Heart left ventricle (tissue), 16 donors: ENCODE data around the gene PARD6G. TPM values are rescaled to one million over a fixed set of nuclear protein-coding genes. Genes with fewer than 3 reads are reported as not detected.

ENCODE experiments used
- ATAC-seq, 4 donors: fragments of 200-7000 bp; cut with Tn5 transposase; one replicate each; pipeline ENCODE4 v1.9.1; 2020 to 2022; ENCODE audit warnings: moderate library complexity in 4 of 4, mild to moderate bottlenecking in 3 of 4, moderate number of reproducible peaks in 1 of 4
- DNase-seq, 5 donors: peaks; one replicate each; pipeline ENCODE4 v3.0.0-alpha.2; 2020
- H3K27ac ChIP-seq, 12 donors: fragments of 200-600 bp; sonication (generic) in 4 of 12; one replicate each; pipeline versions ENCODE4 v1.5.0 to v1.8.0; 2016 to 2022; ENCODE audit warnings: mild to moderate bottlenecking in 2 of 12
- H3K27me3 ChIP-seq, 9 donors: fragments of 200-600 bp; sonication (generic) in 2 of 9; one replicate each; pipeline versions ENCODE4 v1.5.1 to v1.8.0; 2016 to 2022; ENCODE audit warnings: mild to moderate bottlenecking in 3 of 9
- H3K36me3 ChIP-seq, 9 donors: fragments of 200-600 bp; sonication (generic) in 2 of 9; one replicate each; pipeline versions ENCODE4 v1.5.0 to v1.8.0; 2018 to 2022; ENCODE audit warnings: mild to moderate bottlenecking in 2 of 9
- H3K4me1 ChIP-seq, 12 donors: fragments of 200-600 bp; sonication (generic) in 4 of 12; one replicate each; pipeline versions ENCODE4 v1.5.0 to v1.8.0; 2016 to 2022; ENCODE audit warnings: mild to moderate bottlenecking in 3 of 12
- H3K4me3 ChIP-seq, 12 donors: fragments of 200-600 bp; sonication (generic) in 4 of 12; one replicate each; pipeline versions ENCODE4 v1.5.0 to v1.8.0; 2017 to 2022; ENCODE audit warnings: mild to moderate bottlenecking in 9 of 12, moderate library complexity in 4 of 12
- H3K9me3 ChIP-seq, 12 donors: fragments of 200-600 bp; sonication (generic) in 4 of 12; one replicate each; pipeline versions ENCODE4 v1.5.0 to v1.8.0; 2016 to 2022; ENCODE audit warnings: mild to moderate bottlenecking in 1 of 12
- CTCF ChIP-seq, 12 donors: fragments of 200-600 bp; sonication (generic) in 4 of 12; IDR thresholded peaks; one replicate each; pipeline versions ENCODE4 v1.5.0 to v1.8.0; 2018 to 2022; ENCODE audit warnings: antibody characterized with exemption in 12 of 12, mild to moderate bottlenecking in 5 of 12
- POLR2A ChIP-seq, 2 donors: fragments of 450-650 bp; IDR thresholded peaks; one replicate each; pipeline ENCODE4 v1.6.1; 2017; ENCODE audit warnings: antibody characterized with exemption in 2 of 2, mild to moderate bottlenecking in 2 of 2, moderate library complexity in 2 of 2
- WGBS, 4 donors: extraction: QIAGEN DNeasy Blood & Tissue Kit in 2 of 4; methylation state at CpG; one replicate each; pipeline versions ENCODE4 v1.1.5 to v1.1.7; 2013 to 2018; 5-methylcytosine and 5-hydroxymethylcytosine counted together
- intact Hi-C, 10 donors: fragments of 100-400 bp; cut with DNase I; formaldehyde crosslinking; loops; one replicate each; pipeline versions ENCODE4 v1.11.1 to v1.14.2; 2022
- polyA plus RNA-seq, 2 donors: library from polyadenylated mRNA; stranded (reverse); fragments of 200-250 nt; gene quantifications; one replicate each; pipeline ENCODE4 v1.2.3, GENCODE V29; 2013
- total RNA-seq, 9 donors: library from RNA; depleted of rRNA in 2 of 9; stranded (reverse); fragments of >200 nt in 2 of 9; fragmentation: NEBNext Ultra II Directional in 3 of 9; extraction: Animal tissue kit (Norgen Biotek cat#: 25700) in 3 of 9; gene quantifications; one replicate each; pipeline versions ENCODE4 v1.1.0 to v1.2.4, GENCODE V29; 2016 to 2023
- donor health status: ischemic (EF 13 %, LVEDD 7.1; RV severe dilation, severe dysfunction).
- donor health status: healthy with polysubstance abuse.
- donor health status: DM: no; HTN: yes; CAD: no.
- donor health status: DM: no; HTN: no; CAD: no.
- donor health status: ischemic (EF 25% LVEDD 6.9; RV normal size, moderate dysfunction).
- donor health status: ischemic (EF 25% LVEDD 5.7; RV mildly dilated, moderate dysfunction).
- donor health status: healthy.
- donor health status: DM: yes; HTN: yes; CAD: no.
- donor health status: ischemic (EF 35%, LVEDD 5.7; RV mildly dilated, moderate dysfunction).
- donor health status: nonischemic (EF 11% LVEDD 7.7; RV severe dilation, severe dysfunction).
- donor health status: DM: yes; HTN: yes; CAD: no.
- donor health status: PGD.
- donor health status: ischemic (EF 29% LVEDD 5.4; RV normal size, mild dysfunction).
- donor health status: nonischemic (EF 23%, LVEDD 6.1; RV moderate dilation, normal function).

The PARD6G gene
- total and polyA plus RNA-seq, 11 donors, result 0.69 to 4.2 (median 2.2) TPM

- Histone ChIP-seq H3K27me3 (no peaks in the 10 kb centered on the region), H3K27ac (no peak overlapping the region), H3K9me3 (no peaks in the 10 kb centered on the region), H3K4me3 (no peak overlapping the region), H3K36me3 (no peaks in the 10 kb centered on the region), H3K4me1 (no peaks in the 10 kb centered on the region)
- no peak for TF ChIP-seq POLR2A (IDR thresholded peaks at IDR 0.05)
- no peak for TF ChIP-seq CTCF (IDR thresholded peaks at IDR 0.05)
- DNase-seq (no peak), ATAC-seq (no peak)
- intact Hi-C loops, result no loop called here
- WGBS, 4 donors, result 91 to 93% (median 93%) methylated on average over 8 of the region's 8 CpGs
Measured at GRCh38 chr18:80231151-80231550, 16.2 kb downstream of the PARD6G start.

- Histone ChIP-seq H3K9me3 (no peaks in the 10 kb centered on the region), H3K4me1 (no peaks in the 10 kb centered on the region), H3K27me3 (no peaks in the 10 kb centered on the region), H3K36me3 (no peaks in the 10 kb centered on the region), H3K4me3 (no peak overlapping the region), H3K27ac (no peak overlapping the region)
- TF ChIP-seq CTCF (IDR thresholded peaks at IDR 0.05) (no peak), POLR2A (IDR thresholded peaks at IDR 0.05) (no peak)
- intact Hi-C loops, result no loop called here
- WGBS, 4 donors, result 93 to 94% (median 93%) methylated on average over 22 of the region's 22 CpGs
- DNase-seq (no peak), ATAC-seq (no peak)
Measured at GRCh38 chr18:80229766-80230745, 17.3 kb downstream of the PARD6G start.

GRCh38 chr18:80229363-80229762 lies 18.0 kb downstream of the PARD6G start:
- no peaks in the 10 kb centered on the region for H3K27me3 ChIP-seq
- ATAC-seq (no peak), DNase-seq (no peak)
- 59 to 71% (median 65%) methylated on average over 2 to 3 of the region's 3 CpGs for WGBS, 4 donors
- no peaks in the 10 kb centered on the region for H3K4me1 ChIP-seq
- no peak overlapping the region for H3K4me3 ChIP-seq
- no peaks in the 10 kb centered on the region for H3K9me3 ChIP-seq
- H3K36me3 ChIP-seq, result no peaks in the 10 kb centered on the region
- intact Hi-C loops, result no loop called here
- H3K27ac ChIP-seq, result no peak overlapping the region
- TF ChIP-seq POLR2A (IDR thresholded peaks at IDR 0.05), result no peak
- TF ChIP-seq CTCF (IDR thresholded peaks at IDR 0.05), result no peak

- 88 to 94% (median 91%) methylated on average over 17 to 18 of the region's 18 CpGs for WGBS, 4 donors
- Histone ChIP-seq H3K36me3 (no peaks in the 10 kb centered on the region), H3K4me1 (no peaks in the 10 kb centered on the region), H3K27ac (no peak overlapping the region), H3K27me3 (no peaks in the 10 kb centered on the region), H3K4me3 (no peak overlapping the region), H3K9me3 (no peaks in the 10 kb centered on the region)
- ATAC-seq (peak in 1 of 4 donors; percentile 11), DNase-seq (no peak)
- intact Hi-C loops, result no loop called here
- TF ChIP-seq POLR2A (IDR thresholded peaks at IDR 0.05) (no peak), CTCF (IDR thresholded peaks at IDR 0.05) (no peak)
Measured at GRCh38 chr18:80228051-80228848, 19.1 kb downstream of the PARD6G start.
